Stimulated activated CD4-positive, alpha-beta T cell treated with anti-CD3 and anti-CD28 coated beads, Interleukin-4, amount 100 ng/mL, for 1 hour (primary cell): Measurements from ENCODE around the gene TNP1.
A peak's percentile ranks its signal among the peaks of the same experiment; 100 is the strongest.

Experiments
- DNase-seq: peaks from one replicate; pipeline ENCODE4 v3.0.0-alpha.2; 2020

Gene TNP1

GRCh38 chr2:216872624-216873023 lies 12.8 kb upstream of the TNP1 start:
- no peak for DNase-seq

GRCh38 chr2:216872040-216872439 lies 12.2 kb upstream of the TNP1 start:
- DNase-seq = no peak

- no peak for DNase-seq
Measured at GRCh38 chr2:216871333-216871934, 11.6 kb upstream of the TNP1 start.

GRCh38 chr2:216870508-216871332 lies 10.9 kb upstream of the TNP1 start:
- DNase-seq = no peak

GRCh38 chr2:216866515-216867095 lies 6.7 kb upstream of the TNP1 start:
- no peak for DNase-seq

- DNase-seq = no peak
Measured at GRCh38 chr2:216865658-216866057, 5.8 kb upstream of the TNP1 start.

GRCh38 chr2:216863946-216864345 lies 4.1 kb upstream of the TNP1 start:
- DNase-seq = no peak

- no peak for DNase-seq
Measured at GRCh38 chr2:216862628-216863398, 2.9 kb upstream of the TNP1 start.

GRCh38 chr2:216860426-216861137 lies 718 bp upstream of the TNP1 start:
- no peak for DNase-seq

GRCh38 chr2:216858312-216858711 lies 1.6 kb downstream of the TNP1 start:
- DNase-seq = no peak

GRCh38 chr2:216857131-216857550 lies 2.7 kb downstream of the TNP1 start:
- no peak for DNase-seq

- DNase-seq = no peak
Measured at GRCh38 chr2:216856406-216857065, 3.3 kb downstream of the TNP1 start.

GRCh38 chr2:216855605-216856004 lies 4.3 kb downstream of the TNP1 start:
- DNase-seq = no peak

- no peak for DNase-seq
Measured at GRCh38 chr2:216855079-216855478, 4.8 kb downstream of the TNP1 start.

- no peak for DNase-seq
Measured at GRCh38 chr2:216851486-216852090, 8.3 kb downstream of the TNP1 start.

GRCh38 chr2:216850665-216851322 lies 9.1 kb downstream of the TNP1 start:
- no peak for DNase-seq

GRCh38 chr2:216849987-216850386 lies 9.9 kb downstream of the TNP1 start:
- peak; percentile 17 for DNase-seq

- no peak for DNase-seq
Measured at GRCh38 chr2:216845426-216845825, 14.4 kb downstream of the TNP1 start.

GRCh38 chr2:216842636-216843035 lies 17.2 kb downstream of the TNP1 start:
- no peak for DNase-seq

- DNase-seq = no peak
Measured at GRCh38 chr2:216839688-216840087, 20.2 kb downstream of the TNP1 start.

- DNase-seq = no peak
Measured at GRCh38 chr2:216838151-216838550, 21.7 kb downstream of the TNP1 start.
